Mammary epithelial cell (primary cell): Measurements from ENCODE around the gene ENPP6.

Experiments
- EZH2 ChIP-seq: IDR thresholded peaks from 2 replicates; pipeline ENCODE4 v1.6.1; 2012; ENCODE audit warnings: low read length, inconsistent platforms, borderline replicate concordance
- TF ChIP-seq, protein P1 (sequence below), 2 donors: IDR thresholded peaks in 1 of 2; conservative IDR thresholded peaks in 1 of 2; 2 replicates each; pipeline ENCODE4 v1.5.1; 2011 to 2012; ENCODE audit warnings: inconsistent platforms in 2 of 2, low read length in 2 of 2, mild to moderate bottlenecking in 2 of 2, control low read depth in 1 of 2, low read depth in 1 of 2; ENCODE audit not compliant: insufficient read depth in 1 of 2; ENCODE audit errors: extremely low read depth in 1 of 2

- TF ChIP-seq, protein P1, sequence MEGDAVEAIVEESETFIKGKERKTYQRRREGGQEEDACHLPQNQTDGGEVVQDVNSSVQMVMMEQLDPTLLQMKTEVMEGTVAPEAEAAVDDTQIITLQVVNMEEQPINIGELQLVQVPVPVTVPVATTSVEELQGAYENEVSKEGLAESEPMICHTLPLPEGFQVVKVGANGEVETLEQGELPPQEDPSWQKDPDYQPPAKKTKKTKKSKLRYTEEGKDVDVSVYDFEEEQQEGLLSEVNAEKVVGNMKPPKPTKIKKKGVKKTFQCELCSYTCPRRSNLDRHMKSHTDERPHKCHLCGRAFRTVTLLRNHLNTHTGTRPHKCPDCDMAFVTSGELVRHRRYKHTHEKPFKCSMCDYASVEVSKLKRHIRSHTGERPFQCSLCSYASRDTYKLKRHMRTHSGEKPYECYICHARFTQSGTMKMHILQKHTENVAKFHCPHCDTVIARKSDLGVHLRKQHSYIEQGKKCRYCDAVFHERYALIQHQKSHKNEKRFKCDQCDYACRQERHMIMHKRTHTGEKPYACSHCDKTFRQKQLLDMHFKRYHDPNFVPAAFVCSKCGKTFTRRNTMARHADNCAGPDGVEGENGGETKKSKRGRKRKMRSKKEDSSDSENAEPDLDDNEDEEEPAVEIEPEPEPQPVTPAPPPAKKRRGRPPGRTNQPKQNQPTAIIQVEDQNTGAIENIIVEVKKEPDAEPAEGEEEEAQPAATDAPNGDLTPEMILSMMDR (conservative IDR thresholded peaks at IDR 0.05 in 1 of 2, IDR thresholded peaks at IDR 0.05 in 1 of 2; ENCODE audit: extremely low read depth in 1 of 2, insufficient read depth in 1 of 2, low read depth in 1 of 2, low read length in 2 of 2), result no peak
- TF ChIP-seq EZH2, result no peak
Observed at GRCh38 chr4:184265546-184266351, 48.1 kb upstream of the ENPP6 start.
